ENCODE results near the gene PCTP. TPM values are rescaled to one million over a fixed set of nuclear protein-coding genes. Genes with fewer than 3 reads are reported as not detected.

The PCTP gene
- total and polyA plus RNA-seq, 9 of the 15 experiments (the other 6 are each of a cell fraction or from before 2014, with no cell fraction given): 10.9 to 62.3 (median 41.2) TPM

DNA sequence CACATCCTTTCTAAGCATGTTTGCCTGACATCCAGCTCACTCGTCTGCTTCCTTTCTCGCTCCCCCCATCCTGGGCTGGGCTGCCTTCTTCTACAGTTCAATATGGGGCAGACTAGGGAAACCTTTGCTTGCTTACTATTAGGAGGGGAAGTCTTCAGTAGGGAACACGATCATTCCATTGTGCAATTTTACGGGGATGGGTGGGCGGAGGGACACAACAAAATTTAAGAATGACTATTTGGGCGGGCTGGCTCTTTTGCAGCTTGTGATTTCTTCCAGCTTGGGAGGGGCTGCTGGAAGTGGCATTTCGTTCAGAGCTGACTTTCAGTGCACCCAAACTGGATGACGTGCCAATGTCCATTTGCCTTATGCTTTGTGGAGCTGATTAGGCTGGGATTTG, 25.4 kb downstream of the PCTP start:
- TF ChIP-seq ZKSCAN1 (IDR thresholded peaks at IDR 0.05; ENCODE audit: low read depth, low read length) (no peak), CEBPG (CRISPR knock-in tag; IDR thresholded peaks at IDR 0.05) (no peak), CEBPG (tag; conservative IDR thresholded peaks at IDR 0.05 in 1 of 2, IDR thresholded peaks at IDR 0.05 in 1 of 2) (no peak), KAT8 (IDR thresholded peaks at IDR 0.05; ENCODE audit: low read depth) (no peak), LEF1 (IDR thresholded peaks at IDR 0.05) (no peak), RAD51 (IDR thresholded peaks at IDR 0.05; ENCODE audit: borderline replicate concordance, low read depth) (no peak), PURB (CRISPR knock-in tag; IDR thresholded peaks at IDR 0.05; ENCODE audit: low read depth) (no peak), DPF2 (IDR thresholded peaks at IDR 0.05) (no peak), RNF219 (CRISPR knock-in tag; IDR thresholded peaks at IDR 0.05) (no peak)
- TF ChIP-seq, protein P1, sequence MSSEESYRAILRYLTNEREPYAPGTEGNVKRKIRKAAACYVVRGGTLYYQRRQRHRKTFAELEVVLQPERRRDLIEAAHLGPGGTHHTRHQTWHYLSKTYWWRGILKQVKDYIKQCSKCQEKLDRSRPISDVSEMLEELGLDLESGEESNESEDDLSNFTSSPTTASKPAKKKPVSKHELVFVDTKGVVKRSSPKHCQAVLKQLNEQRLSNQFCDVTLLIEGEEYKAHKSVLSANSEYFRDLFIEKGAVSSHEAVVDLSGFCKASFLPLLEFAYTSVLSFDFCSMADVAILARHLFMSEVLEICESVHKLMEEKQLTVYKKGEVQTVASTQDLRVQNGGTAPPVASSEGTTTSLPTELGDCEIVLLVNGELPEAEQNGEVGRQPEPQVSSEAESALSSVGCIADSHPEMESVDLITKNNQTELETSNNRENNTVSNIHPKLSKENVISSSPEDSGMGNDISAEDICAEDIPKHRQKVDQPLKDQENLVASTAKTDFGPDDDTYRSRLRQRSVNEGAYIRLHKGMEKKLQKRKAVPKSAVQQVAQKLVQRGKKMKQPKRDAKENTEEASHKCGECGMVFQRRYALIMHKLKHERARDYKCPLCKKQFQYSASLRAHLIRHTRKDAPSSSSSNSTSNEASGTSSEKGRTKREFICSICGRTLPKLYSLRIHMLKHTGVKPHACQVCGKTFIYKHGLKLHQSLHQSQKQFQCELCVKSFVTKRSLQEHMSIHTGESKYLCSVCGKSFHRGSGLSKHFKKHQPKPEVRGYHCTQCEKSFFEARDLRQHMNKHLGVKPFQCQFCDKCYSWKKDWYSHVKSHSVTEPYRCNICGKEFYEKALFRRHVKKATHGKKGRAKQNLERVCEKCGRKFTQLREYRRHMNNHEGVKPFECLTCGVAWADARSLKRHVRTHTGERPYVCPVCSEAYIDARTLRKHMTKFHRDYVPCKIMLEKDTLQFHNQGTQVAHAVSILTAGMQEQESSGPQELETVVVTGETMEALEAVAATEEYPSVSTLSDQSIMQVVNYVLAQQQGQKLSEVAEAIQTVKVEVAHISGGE (CRISPR knock-in tag; IDR thresholded peaks at IDR 0.05): no peak
- Histone ChIP-seq H3K4me3 (no peak overlapping the region), H3K27me3 (ENCODE audit: control insufficient read depth in 2 of 2, insufficient read depth in 2 of 2, low read length in 2 of 2) (no peaks in the 10 kb centered on the region), H3K36me3 (ENCODE audit: control insufficient read depth, insufficient read depth, low read length) (peaks cover 67% of the 10 kb centered on the region; the same call in 2 of the 3 replicates), H3K9me3 (replicated peaks; ENCODE audit: control insufficient read depth, insufficient read depth, low read depth, low read length) (no peaks in the 10 kb centered on the region), H3K4me2 (ENCODE audit: insufficient read depth, low read length) (no peak overlapping the region), H3K4me1 (replicated peaks in 1 of 2; ENCODE audit: control insufficient read depth in 2 of 2, insufficient read depth in 2 of 2, low read length in 2 of 2) (no peaks in the 10 kb centered on the region), H3K9ac (ENCODE audit: insufficient read depth in 1 of 2, low read depth in 2 of 2, low read length in 2 of 2) (no peak overlapping the region), H3K9me1 (ENCODE audit: control insufficient read depth, insufficient read depth, low read length) (no peaks in the 10 kb centered on the region), H4K20me1 (replicated peaks; ENCODE audit: control insufficient read depth, insufficient read depth, low read length) (no peaks in the 10 kb centered on the region), H2AFZ (ENCODE audit: low read depth, low read length) (no peak overlapping the region), H3K27ac (ENCODE audit: extremely low read depth, low read depth, low read length) (no peak overlapping the region), H3K79me2 (ENCODE audit: control insufficient read depth, insufficient read depth, low read length) (no peaks in the 10 kb centered on the region)
- in situ Hi-C loops (cut with MboI) (no loop called here), intact Hi-C loops (cut with micrococcal nuclease) (no loop called here)
- no TSS peak for BruUV-seq (replicated peaks)
- WGBS (ENCODE audit: insufficient coverage, low coverage, missing lambda C conversion rate): 93% methylated on average over 8 of the region's 8 CpGs
- ChIA-PET POLR2A (no interaction called here), CTCF (ENCODE audit: low intra/inter-chr PET ratio) (no interaction called here)
- ATAC-seq (no peak), FAIRE-seq (no peak), DNase-seq (ENCODE audit: extremely low read depth in 1 of 4, low spot score in 3 of 4) (no peak)
